Skeletal muscle tissue (tissue), 4 donors: ENCODE results near the gene QKI. TPM values are rescaled to one million over a fixed set of nuclear protein-coding genes. Genes with fewer than 3 reads are reported as not detected.
"Not testable (repeated sequence)": the region's sequence is repeated elsewhere in the genome, so short reads cannot be mapped to it uniquely, and the experiment has no call there.

Source experiments
- H3K27ac ChIP-seq: one replicate; pipeline ENCODE4 v1.7.0; 2013; ENCODE audit warnings: mild to moderate bottlenecking, low read depth, low read length, inconsistent platforms
- H3K27me3 ChIP-seq, 3 donors: one replicate each; pipeline ENCODE4 v1.7.0; 2013; ENCODE audit warnings: low read length in 3 of 3; ENCODE audit not compliant: control insufficient read depth in 3 of 3, insufficient read depth in 3 of 3
- H3K36me3 ChIP-seq, 3 donors: one replicate each; pipeline ENCODE4 v1.7.0; 2013; ENCODE audit warnings: low read length in 3 of 3; ENCODE audit not compliant: control insufficient read depth in 3 of 3, insufficient read depth in 3 of 3
- H3K4me1 ChIP-seq, 3 donors: one replicate each; pipeline ENCODE4 v1.7.0; 2013; ENCODE audit warnings: low read length in 3 of 3, mild to moderate bottlenecking in 3 of 3; ENCODE audit not compliant: control insufficient read depth in 3 of 3, insufficient read depth in 3 of 3
- H3K4me3 ChIP-seq, 3 donors: one replicate each; pipeline ENCODE4 v1.7.0; 2013; ENCODE audit warnings: low read length in 3 of 3
- H3K9ac ChIP-seq, 3 donors: one replicate each; pipeline ENCODE4 v1.7.0; 2013; ENCODE audit warnings: low read length in 3 of 3, mild to moderate bottlenecking in 3 of 3, moderate library complexity in 2 of 3, low read depth in 1 of 3
- H3K9me3 ChIP-seq, 3 donors: one replicate each; pipeline ENCODE4 v1.7.0; 2013; ENCODE audit warnings: low read length in 3 of 3; ENCODE audit not compliant: control insufficient read depth in 3 of 3
- total RNA-seq: library from RNA; depleted of rRNA; stranded (reverse); fragments of >200 nt; gene quantifications from one replicate; pipeline ENCODE4 v1.2.3, GENCODE V29; 2014
- donor health status: Osteomylitis.

QKI gene
- total RNA-seq, 1 donor from 2014 or later: 274 TPM

DNA sequence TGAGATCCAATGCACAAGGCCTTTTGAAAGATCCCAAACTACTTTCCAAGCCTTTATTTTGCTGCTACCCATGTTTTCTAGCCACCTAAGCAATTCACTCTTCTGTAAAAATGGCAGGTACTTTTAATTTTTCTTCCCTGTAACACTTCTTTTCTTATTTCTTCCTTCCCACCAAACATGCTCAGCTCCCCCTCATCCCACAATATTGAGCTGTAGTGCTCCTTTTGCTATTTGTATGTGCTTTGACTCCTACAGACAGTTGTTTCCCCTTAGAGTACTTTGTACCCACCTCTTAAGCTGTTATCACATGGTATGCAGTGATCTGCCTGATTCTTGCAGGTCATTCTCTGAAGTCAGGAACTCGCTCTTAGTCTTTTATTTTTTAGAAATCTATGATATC lies 49.3 kb downstream of the QKI start:
- H3K4me3 ChIP-seq: no peak overlapping the region
- H3K27me3 ChIP-seq: no peaks in the 10 kb centered on the region
- no peak overlapping the region for H3K27ac ChIP-seq
- peaks cover 24 to 31% (median 25%) of the 10 kb centered on the region in 3 donors for H3K4me1 ChIP-seq
- H3K36me3 ChIP-seq: no peaks in the 10 kb centered on the region
- no peaks in the 10 kb centered on the region for H3K9me3 ChIP-seq
- H3K9ac ChIP-seq: no peak overlapping the region

DNA sequence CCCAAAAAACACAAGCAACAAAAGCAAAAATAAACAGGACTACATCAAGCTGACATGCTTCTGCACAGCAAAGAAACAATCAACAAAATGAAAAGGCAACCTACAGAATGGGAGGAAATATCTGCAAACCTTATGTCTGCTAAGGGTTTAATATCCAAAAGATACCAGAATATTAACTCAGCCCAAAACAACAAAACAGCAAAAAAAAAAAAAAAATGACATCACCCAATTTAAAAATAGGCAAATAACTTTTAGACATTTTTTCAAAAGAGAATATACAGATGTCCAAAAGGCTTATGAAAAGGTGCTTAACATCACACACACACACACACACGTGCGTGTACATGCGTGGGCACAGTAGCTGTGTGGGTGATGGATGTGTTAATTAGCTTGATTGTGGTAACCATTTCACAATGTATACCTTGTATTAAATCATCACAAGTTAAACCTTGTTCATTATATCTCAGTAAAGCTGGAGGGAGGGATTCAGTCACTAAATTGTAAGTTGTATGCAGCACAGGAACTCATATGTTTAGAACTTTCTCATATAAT lies 52.4 kb downstream of the QKI start:
- no peaks in the 10 kb centered on the region for H3K27me3 ChIP-seq
- H3K27ac ChIP-seq: no peak overlapping the region
- H3K4me1 ChIP-seq: peaks cover 6 to 18% (median 6%) of the 10 kb centered on the region in 3 donors
- H3K9ac ChIP-seq: no peak overlapping the region
- H3K9me3 ChIP-seq: no peaks in the 10 kb centered on the region
- no peaks in the 10 kb centered on the region for H3K36me3 ChIP-seq
- no peak overlapping the region for H3K4me3 ChIP-seq

DNA sequence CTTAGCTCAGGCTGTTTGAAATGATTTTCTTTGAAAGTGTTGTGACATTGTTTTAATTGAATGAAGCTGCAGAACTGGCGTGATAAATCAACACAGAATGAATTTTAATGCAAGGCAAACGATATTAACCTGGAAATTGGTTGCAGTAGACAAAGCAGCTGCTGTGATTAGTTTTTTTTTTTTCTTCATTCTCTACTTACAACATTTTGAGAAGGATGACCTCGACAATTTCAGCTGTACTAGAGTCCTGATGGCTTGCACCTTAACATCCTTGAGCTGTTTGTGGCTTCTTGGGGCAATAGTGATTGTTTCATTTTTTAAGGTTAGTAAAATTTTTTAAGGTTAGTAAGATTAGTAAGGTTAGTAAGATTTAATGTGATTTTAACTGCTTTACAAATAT lies 54.2 kb downstream of the QKI start:
- Histone ChIP-seq H3K36me3 (no peaks in the 10 kb centered on the region), H3K9ac (no peak overlapping the region), H3K4me1 (peaks cover 16 to 25% (median 17%) of the 10 kb centered on the region in 3 donors), H3K27me3 (no peaks in the 10 kb centered on the region), H3K9me3 (no peaks in the 10 kb centered on the region), H3K4me3 (no peak overlapping the region), H3K27ac (no peak overlapping the region)

DNA sequence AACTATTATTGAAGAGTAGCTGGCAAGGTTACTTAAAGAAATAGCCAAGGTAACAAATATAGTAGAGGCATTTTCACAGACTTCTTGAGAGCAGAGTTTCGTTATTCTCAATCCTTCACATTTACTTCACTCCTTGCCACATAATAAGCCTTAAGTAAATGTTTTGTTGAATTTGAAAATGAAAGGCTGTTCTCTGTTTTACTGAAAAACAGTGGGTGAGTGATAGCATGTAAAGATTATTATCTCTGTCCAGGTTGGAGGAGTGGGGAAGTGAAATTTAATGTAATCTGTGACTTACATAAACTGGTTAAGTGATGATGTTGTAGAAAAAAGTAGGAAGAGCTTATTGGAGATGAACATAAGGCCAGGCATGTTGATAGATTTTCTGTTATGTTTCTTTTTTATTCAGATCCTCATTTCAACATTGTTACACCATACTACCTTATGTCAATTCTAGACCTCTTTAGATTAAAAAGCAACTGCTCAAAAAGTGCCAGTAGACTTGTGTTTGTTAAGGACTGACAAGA lies 55.0 kb downstream of the QKI start:
- Histone ChIP-seq H3K9ac (no peak overlapping the region), H3K9me3 (no peaks in the 10 kb centered on the region), H3K4me1 (peaks cover 20 to 28% (median 23%) of the 10 kb centered on the region in 3 donors), H3K27me3 (no peaks in the 10 kb centered on the region), H3K36me3 (no peaks in the 10 kb centered on the region), H3K27ac (no peak overlapping the region), H3K4me3 (no peak overlapping the region)

DNA sequence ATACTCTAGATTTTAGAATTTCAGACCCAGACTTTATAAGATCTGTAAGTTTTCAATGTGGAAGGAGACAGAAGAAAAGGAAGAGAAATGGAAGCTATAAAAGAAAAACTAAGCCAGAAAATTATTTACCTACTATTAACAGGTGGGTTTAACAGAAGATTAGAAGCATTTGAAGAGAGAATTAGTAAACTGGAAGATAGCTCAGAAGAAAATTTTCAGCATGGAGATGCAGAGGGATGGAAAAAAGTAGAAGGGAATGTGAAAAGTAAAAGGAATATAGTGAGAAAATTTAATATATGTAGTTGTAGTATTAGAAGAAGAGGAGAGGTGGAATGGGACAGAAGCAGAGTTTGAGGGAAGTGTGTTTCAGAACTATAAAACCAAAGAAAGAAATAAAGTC lies 56.1 kb downstream of the QKI start:
- Histone ChIP-seq H3K4me3 (no peak overlapping the region), H3K9ac (no peak overlapping the region), H3K9me3 (no peaks in the 10 kb centered on the region), H3K27me3 (no peaks in the 10 kb centered on the region), H3K36me3 (no peaks in the 10 kb centered on the region), H3K27ac (no peak overlapping the region), H3K4me1 (peaks cover 22 to 38% (median 23%) of the 10 kb centered on the region in 3 donors)

DNA sequence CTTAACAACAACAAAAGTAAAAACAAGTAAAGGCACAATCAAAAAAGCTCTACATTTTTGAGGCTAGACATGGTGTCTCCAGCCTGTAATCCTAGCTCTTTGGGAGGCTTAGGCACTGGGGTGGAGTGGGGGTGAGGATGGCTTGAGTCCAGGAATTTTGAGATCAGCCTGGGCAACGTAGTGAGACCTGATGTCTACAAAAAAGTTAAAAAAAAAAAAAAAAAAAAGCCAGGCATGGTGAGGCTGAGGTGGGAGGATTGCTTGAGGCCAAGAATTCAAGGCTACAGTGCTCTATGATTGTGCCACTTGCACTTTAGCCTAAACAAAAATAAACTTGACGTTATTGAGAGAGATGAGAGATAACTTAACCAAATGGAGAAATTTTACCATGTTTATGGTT lies 60.1 kb downstream of the QKI start:
- no peaks in the 10 kb centered on the region for H3K27me3 ChIP-seq
- H3K4me1 ChIP-seq: peaks cover 25 to 33% (median 27%) of the 10 kb centered on the region in 3 donors
- H3K9ac ChIP-seq: no peak overlapping the region
- H3K27ac ChIP-seq: no peak overlapping the region
- H3K9me3 ChIP-seq: no peaks in the 10 kb centered on the region
- no peaks in the 10 kb centered on the region for H3K36me3 ChIP-seq
- no peak overlapping the region for H3K4me3 ChIP-seq

DNA sequence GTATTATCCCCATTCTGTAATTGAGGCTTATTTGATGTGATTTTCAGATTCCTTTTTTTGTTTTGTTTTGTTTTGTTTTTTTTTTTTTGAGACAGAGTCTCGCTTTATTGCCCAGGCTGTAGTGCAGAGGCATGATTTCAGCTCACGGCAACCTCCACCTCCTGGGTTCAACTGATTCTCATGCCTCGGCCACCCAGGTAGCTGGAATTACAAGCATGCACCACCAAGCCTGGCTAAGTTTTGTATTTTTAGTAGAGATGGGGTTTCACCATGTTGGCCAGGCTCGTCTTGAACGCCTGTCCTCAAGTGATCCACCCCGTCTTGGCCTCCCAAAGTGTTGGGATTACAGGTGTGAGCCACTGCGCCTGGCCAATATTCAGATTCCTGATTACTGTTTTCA lies 62.4 kb downstream of the QKI start:
- not testable (repeated sequence) for H3K27ac ChIP-seq, H3K36me3 ChIP-seq, H3K9ac ChIP-seq, H3K9me3 ChIP-seq, H3K27me3 ChIP-seq, H3K4me3 ChIP-seq
- peaks cover 25 to 35% (median 25%) of the 10 kb centered on the region in 3 donors for H3K4me1 ChIP-seq

DNA sequence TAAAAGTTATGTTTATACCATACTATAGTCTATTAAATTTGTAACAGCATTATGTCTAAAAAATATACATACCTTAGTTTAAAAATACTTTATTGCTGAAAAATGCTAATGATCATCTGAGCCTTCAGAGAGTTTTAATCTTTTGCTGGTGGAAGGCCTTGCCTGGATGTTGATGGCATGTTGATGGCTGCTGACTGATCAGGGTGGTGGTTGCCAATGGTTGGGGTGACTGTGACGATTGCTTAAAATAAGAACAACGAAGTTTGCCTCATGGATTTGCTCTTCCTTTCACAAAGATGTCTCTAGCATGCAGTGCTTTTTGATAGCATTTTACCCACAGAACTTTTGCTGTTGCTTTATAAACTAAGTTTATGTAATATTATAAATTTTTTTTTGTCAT lies 68.6 kb downstream of the QKI start:
- Histone ChIP-seq H3K9me3 (no peaks in the 10 kb centered on the region), H3K27me3 (no peaks in the 10 kb centered on the region), H3K9ac (no peak overlapping the region), H3K4me3 (no peak overlapping the region), H3K4me1 (peaks cover 37 to 41% (median 38%) of the 10 kb centered on the region in 3 donors), H3K27ac (no peak overlapping the region), H3K36me3 (peaks cover 0 to 10% (median 0%) of the 10 kb centered on the region in 3 donors)

DNA sequence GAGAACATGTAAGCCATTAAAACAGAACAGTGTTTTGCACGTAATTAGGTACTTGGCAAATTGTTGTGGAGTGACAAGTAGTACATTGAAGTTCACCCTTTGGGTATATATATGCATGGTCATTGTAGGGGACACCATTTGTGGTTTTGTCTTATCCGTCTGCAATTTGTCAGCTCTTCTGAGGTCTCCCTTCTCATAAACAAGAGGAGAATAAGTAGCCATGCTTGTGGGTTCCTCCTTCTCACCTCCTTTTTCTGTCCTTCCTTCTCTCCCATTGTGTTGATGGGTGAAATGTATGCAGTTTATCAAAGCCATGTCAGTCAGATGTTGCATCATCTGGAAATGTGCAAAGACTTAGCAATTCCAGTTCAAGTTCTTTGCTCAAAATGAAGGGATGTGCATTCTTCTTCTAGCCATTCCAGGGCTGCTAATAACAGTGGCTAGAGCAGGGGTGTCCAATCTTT lies 70.9 kb downstream of the QKI start:
- Histone ChIP-seq H3K27ac (no peak overlapping the region), H3K9ac (no peak overlapping the region), H3K36me3 (peaks cover 0 to 7% (median 0%) of the 10 kb centered on the region in 3 donors), H3K27me3 (no peaks in the 10 kb centered on the region), H3K9me3 (no peaks in the 10 kb centered on the region), H3K4me1 (peaks cover 49 to 56% (median 55%) of the 10 kb centered on the region in 3 donors), H3K4me3 (no peak overlapping the region)

DNA sequence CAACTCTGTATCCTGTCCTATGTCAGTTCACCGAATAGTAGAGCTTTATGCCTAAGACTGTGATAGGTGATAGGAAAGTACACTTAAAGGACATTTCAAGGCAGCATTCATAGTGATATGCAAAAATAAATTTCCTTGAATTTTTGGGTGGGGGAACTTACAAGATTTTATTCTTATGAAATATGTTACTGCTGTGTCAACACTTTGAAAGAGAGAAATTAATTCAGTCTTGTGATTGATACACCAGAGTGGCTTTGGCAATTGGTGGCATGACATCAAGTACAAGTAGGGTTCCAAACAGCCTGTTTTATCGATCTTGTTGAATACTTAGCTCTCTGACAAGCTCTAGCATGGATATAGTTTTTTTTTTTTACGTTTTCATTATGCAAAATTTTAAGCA lies 72.3 kb downstream of the QKI start:
- H3K36me3 ChIP-seq: peaks cover 0 to 4% (median 0%) of the 10 kb centered on the region in 3 donors
- H3K4me3 ChIP-seq: no peak overlapping the region
- no peak overlapping the region for H3K9ac ChIP-seq
- H3K9me3 ChIP-seq: no peaks in the 10 kb centered on the region
- no peaks in the 10 kb centered on the region for H3K27me3 ChIP-seq
- peaks cover 47 to 66% (median 57%) of the 10 kb centered on the region in 3 donors for H3K4me1 ChIP-seq
- H3K27ac ChIP-seq: no peak overlapping the region
